Stimulated activated CD8-positive, alpha-beta memory T cell treated with anti-CD3 and anti-CD28 coated beads, Interleukin-2, amount 100 ng/mL, for 48 hours (primary cell): ENCODE results near the gene FEM1A.
A peak's percentile ranks its signal among the peaks of the same experiment; 100 is the strongest.
"Not testable (repeated sequence)": the region's sequence is repeated elsewhere in the genome, so short reads cannot be mapped to it uniquely, and the experiment has no call there.

Experiments used
- DNase-seq, 2 donors: peaks; one replicate each; pipeline ENCODE4 v3.0.0-alpha.2; 2020; ENCODE audit warnings: low read depth in 2 of 2

Gene FEM1A

GRCh38 chr19:4814625-4815425 lies 23.3 kb downstream of the FEM1A start:
- DNase-seq, result no peak

DNA sequence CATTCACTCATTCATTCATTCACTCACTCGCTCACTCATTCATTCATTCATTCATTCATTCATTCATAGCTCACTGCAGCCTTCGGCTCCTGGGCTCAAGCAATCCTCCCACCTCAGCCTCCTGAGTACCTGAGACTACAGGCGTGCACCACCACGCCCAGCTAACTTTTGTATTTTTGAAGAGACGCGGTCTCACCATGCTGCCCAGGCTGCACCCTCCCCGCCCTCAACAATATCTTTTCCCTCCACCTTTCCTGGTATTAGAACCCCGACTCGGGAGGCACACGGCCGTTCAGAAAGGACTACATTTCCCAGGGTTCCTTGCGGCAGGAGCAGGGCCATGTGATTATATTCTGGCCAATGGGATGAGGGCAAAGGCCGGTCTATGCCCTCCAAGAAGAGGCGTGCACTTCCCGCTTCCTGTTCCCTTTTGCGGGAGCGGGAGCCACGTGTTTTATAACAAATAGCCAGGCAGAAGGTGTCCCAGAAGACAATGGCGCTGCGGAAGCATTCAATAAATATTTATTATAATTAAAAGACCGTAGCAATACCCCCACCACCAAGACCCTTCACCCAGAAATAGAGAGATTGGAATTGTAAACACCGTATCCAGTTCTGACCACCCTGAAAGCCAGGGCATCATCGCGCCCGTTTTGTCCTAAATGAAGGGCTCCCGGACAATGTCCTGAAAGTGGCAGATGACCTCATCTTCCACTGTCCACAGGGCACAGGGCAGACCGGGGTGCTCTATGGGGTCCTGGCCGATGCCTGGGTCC lies 24.1 kb downstream of the FEM1A start:
- DNase-seq, result peak; percentile 60 to 63

DNA sequence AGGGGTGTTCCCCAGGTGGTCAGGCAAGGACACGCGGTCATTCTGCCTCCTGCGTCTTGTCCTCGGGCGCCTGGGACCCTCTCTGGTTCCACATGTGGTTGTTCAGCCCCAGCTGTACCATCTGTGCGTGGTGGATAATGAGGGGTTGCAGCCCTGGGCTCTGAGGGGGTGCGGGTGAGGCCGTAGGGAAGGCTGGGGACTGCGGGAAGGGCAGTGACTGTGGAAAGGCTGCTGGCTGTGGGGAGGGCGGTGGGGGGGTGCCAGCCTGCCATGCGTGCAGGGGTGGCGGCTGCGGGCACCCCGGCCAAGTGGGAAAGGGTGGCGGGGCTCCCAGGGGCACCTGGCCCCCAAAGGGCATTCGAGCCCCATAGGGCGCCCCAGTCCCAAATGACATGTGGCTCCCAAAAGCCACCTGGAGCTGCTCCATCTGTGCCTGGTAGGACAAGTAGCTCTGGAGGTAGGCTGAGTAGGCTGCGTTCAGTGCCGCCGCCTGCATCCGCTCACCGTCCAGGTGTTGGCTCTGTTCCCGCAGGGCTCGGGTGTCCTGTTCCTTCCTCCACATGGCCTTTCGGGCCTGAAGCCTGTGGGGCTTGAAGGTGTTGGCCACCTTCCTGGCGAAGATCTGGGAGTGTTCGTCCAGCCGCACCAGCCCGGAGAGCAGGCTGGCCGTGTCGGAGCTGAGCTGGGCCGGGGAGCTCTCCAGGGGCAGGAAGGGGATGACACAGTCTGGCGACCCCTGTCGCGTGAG lies 24.8 kb downstream of the FEM1A start:
- DNase-seq, result no peak

DNA sequence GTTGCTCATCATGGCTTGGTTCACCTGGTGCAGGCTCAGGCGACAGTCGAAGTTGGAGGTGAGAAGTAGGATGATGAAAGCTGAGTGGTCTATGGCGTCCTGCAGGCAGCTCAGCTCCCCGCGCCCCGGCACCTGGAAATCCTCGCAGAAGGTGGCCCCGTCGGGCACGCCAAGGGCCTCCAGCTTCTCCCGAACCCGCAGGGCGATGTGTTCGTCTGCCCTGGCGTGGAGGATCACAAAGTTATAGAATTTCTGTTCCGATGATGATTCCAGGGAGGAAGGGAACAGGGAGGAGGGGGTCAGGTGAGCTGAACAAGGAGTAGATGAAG lies 25.4 kb downstream of the FEM1A start:
- no peak for DNase-seq

GRCh38 chr19:4817467-4818277 lies 26.1 kb downstream of the FEM1A start:
- DNase-seq, result no peak

GRCh38 chr19:4821265-4821664 lies 29.7 kb downstream of the FEM1A start:
- no peak for DNase-seq

- DNase-seq, result not testable (repeated sequence)
These were observed 30.8 kb downstream of the FEM1A start for GRCh38 chr19:4822354-4822753.

- DNase-seq, result no peak
These were observed 32.0 kb downstream of the FEM1A start for GRCh38 chr19:4823577-4823976.

DNA sequence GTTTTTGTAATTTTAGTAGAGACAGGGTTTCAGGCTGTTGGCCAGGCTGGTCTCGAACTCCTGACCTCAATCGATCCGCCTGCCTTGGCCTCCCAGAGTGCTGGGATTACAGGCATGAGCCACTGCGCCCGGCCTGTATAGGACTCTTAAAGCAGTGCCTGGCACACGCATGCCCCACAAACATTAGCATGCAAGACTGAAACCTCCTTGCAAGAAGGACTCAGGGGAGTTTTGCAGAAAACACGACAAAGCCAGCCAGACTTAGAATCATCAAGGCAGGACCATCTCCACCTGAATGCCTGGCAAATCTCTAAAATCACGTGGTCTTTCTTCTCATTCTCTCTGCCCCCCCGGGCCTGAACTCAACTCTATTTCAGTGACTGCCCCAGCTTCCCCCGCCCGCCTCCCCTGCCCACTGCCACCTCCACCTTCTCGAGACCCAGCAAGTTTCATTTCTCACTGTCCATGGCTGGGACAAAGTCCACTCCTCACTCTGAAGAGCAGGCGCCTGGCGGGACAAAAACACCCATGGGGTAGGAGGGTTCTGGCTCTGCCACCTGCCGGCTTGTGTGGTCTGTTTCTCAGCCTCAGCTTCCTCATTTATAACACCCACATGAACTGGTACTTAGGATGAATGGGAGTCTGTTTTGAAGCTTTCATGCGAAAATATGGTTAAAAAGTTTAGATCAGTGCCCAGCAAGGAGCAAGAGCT lies 37.6 kb downstream of the FEM1A start:
- no peak for DNase-seq

- no peak for DNase-seq
These were observed 38.8 kb downstream of the FEM1A start for GRCh38 chr19:4830332-4830731.

- DNase-seq, result no peak
These were observed 39.3 kb downstream of the FEM1A start for GRCh38 chr19:4830768-4831265.

DNA sequence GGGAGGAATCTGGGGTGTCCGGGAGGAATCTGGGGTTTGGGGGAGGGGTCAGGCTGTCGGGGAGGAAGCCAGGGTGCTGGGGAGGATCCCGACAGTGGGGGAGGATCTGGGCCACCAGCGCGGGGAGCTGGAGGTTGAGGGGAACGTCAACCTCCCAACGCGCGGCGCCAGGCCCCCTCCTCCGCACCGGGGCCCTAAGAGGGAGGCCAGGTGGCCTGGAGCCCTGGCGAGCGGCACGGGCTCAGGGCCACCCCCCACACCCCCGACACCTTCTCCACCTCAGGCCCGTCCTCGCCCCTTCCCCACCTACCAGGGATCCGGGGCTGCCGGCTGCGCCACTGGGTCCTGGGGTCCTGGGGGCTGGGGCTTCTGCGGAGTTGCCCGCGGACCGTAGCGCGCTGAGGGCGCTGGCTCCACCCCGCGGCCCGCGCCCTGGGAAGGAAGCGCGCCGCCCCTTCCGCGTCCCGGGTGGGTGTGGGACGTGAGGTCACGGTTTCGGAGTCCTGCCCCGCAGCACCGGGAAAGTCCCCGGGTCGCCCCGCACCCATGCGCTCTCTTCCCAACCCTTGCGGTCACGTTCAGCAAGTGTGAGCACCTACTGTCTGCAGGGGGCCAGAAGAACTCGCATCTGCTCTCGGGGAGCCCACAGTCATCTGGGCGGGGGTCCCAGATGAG lies 39.9 kb downstream of the FEM1A start, which contains the start of gene TICAM1:
TICAM1 (minus strand) TSS at position 409 of the 675 bp plus-strand sequence. CDS start 13,335 bp downstream, outside the sequence.
- peak; percentile 63 to 68 for DNase-seq

DNA sequence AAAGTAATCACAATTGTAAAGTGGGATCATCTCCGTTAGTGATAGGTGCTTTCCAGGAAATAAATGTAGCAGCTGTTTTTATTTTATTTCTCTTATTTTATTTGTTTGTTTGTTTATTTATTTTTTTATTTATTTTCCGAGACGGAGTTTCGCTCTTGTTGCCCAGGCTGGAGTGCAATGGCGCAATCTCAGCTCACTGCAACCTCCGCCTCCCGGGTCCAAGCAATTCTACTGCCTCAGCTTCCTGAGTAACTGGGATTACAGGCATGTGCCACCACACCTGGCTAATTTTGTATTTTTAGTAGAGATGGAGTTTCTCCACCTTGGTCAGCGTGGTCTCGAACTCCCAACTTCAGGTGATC lies 40.4 kb downstream of the FEM1A start:
- DNase-seq, result not testable (repeated sequence)

DNA sequence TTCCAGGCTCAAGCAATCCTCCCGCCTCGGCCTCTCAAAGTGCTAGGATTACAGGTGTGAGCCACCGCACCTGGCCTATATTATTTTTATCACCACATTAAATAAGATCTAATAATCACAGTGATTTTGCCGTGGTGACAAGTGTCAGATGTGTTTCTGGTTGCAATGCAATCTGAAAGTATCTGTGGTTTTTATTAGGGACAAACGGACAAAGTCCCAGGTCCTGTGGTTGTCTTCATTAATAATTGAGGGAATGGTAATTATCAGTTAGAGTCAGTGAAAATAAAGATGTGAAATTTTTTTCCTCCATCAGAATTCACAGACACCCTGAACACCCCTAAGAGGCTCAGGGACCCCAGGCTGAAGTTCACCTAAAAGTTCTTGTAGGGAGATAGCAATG lies 41.2 kb downstream of the FEM1A start:
- no peak for DNase-seq

DNA sequence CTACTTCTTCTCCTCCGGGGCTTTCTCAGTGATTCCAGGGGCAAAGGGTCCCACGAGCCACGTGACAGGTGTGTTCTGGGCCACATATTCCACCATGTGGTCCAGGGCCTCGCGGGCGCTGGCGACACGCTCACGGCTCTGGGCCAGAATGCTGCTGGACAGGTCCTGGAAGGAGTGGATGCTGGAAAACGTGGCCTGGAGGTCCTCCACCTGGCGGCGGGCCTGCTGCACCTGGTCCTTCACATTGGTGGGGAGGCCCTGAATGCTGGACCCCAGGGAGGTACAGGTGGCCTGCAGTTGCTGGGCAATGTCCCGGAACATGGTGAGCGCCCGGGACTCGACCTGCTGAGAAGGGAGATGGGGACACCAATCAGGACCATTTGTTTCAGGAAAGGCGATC lies 47.7 kb downstream of the FEM1A start:
- DNase-seq, result no peak

GRCh38 chr19:4843647-4843965 lies 52.1 kb downstream of the FEM1A start:
- DNase-seq, result no peak

DNA sequence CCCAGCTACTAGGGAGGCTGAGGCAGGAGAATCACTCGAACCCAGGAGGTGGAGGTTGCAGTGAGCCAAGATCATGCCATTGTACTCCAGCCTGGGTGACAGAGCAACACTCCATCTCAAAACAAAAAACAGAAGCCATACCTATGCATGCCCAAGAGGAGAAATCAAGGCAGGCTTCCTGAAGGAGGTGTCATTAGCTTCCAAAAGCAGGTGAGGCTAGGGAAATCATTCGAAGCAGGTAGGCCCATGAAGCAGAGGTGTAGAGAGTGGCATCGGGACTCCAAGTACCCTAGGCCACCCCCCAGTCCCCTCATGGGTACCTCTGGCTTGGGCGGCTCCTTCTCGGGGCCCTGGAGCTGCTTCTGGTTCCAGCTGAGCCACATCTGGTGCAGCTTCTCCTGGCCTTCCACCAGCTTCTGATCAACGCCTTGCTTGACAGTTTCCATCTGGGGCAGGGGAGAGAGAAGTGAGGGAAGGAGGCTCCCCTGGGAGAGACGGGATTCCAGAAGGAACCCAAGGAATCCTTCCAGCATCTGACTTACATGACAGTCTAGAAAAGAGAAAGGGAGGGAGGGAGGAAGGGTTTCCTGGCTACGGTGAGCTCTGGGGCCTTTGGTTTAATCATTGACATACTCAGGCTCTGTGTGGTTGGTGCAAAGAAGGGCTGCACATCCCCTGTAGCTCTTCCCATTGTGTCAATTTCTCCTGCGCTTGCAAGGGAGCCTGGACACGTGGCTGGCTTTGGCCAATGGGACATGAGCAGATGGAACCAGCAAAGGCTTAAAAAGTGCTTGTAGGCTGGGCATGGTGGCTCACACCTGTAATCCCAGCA lies 53.0 kb downstream of the FEM1A start:
- no peak for DNase-seq

DNA sequence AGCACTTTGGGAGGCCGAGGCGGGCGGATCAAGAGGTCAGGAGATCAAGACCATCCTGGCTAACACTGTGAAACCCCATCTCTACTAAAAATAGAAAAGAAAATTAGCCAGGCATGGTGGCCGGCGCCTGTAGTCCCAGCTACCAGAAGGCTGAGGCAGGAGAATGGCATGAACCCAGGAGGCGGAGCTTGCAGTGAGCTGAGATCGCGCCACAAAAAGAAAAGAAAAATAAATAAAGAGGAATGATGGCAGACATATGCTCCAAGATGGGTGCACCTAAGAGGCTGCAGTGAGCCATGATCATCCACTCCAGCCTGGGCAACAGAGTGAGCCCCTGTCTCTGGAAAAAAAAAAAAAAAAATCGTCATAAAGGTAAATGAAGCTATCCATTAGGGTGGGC lies 54.4 kb downstream of the FEM1A start:
- DNase-seq, result not testable (repeated sequence)

DNA sequence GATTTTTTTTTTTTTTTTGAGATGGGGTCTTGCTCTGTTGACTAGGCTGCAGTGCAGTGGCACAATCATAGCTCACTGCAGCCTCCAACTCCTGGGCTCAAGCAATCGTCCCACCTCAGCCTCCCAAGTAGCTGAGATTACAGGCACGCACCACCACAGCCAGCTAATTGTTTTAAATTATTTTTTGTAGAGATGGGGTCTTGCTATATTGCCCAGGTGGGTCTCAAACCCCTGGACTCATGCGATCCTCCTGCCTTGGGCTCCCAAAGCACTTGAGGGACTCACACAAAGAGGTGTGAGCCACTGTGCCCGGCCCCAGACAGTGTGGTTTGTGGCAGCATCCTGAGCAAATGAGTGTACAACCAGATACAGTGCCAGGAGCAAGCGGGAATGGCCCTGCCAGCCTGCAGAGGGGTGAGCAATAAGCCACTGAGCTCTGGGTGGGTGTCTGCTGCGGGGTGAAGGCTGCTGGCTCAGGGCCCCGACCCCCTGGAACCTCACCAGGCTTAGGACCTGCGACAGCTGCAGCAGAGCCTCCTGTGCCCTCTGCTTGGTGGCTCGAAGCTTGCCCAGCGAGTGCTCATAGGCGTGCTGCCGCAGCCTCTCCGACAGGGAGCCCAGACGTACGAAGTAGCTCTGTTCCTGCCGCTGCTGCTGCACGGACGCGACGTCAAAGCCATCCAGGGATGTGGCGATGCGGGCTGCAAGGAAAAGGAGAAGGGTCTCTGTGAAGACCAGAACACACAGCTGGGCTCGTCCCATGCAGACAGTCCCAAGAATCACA lies 55.8 kb downstream of the FEM1A start:
- DNase-seq, result no peak
